Measurements from ENCODE around the gene DUOXA1.

GRCh38 chr15:45163508-45163856 lies 33.8 kb upstream of the DUOXA1 start:
- no peak for TF ChIP-seq CTCF (conservative IDR thresholded peaks at IDR 0.05; ENCODE audit: low read depth in 2 of 2)
- TF ChIP-seq EZH2phosphoT487 (IDR thresholded peaks at IDR 0.05; ENCODE audit: unreplicated experiment): no peak
- no peak for TF ChIP-seq POLR2AphosphoS5 (IDR thresholded peaks at IDR 0.05; ENCODE audit: low read depth)
- TF ChIP-seq EZH2 (IDR thresholded peaks at IDR 0.05; ENCODE audit: low read depth, unreplicated experiment): no peak
